Gastrocnemius medialis (tissue), 4 donors: Measurements from ENCODE around the gene UBE2L6. TPM values are rescaled to one million over a fixed set of nuclear protein-coding genes. Genes with fewer than 3 reads are reported as not detected.

Experiments used
- ATAC-seq, 2 donors: fragments of 150-250 bp; one replicate each; pipeline ENCODE4 v1.9.1; 2016
- DNase-seq, 2 donors: peaks; one replicate each; pipeline ENCODE4 v3.0.0-alpha.2; 2019
- H3K27ac ChIP-seq, 4 donors: fragments of 200-600 bp; sonication (generic); 1 replicate in 1 of 4; 2 replicates in 3 of 4; pipeline ENCODE4 v1.5.1; 2016 to 2018; ENCODE audit warnings: mild to moderate bottlenecking in 2 of 4, moderate library complexity in 1 of 4
- H3K27me3 ChIP-seq, 3 donors: fragments of 200-600 bp; sonication (generic) in 2 of 3; 1 replicate in 1 of 3; 2 replicates in 2 of 3; pipeline versions ENCODE4 v1.5.1 to v1.6.0; 2016 to 2019; ENCODE audit warnings: mild to moderate bottlenecking in 1 of 3, moderate library complexity in 1 of 3
- H3K36me3 ChIP-seq, 2 donors: fragments of 200-600 bp; sonication (generic) in 1 of 2; one replicate each; pipeline ENCODE4 v1.5.1; 2017 to 2018
- H3K4me1 ChIP-seq, 2 donors: fragments of 200-600 bp; sonication (generic) in 1 of 2; one replicate each; pipeline ENCODE4 v1.5.1; 2016 to 2017; ENCODE audit warnings: mild to moderate bottlenecking in 2 of 2
- H3K4me3 ChIP-seq, 4 donors: fragments of 200-600 bp; sonication (generic) in 3 of 4; 1 replicate in 1 of 4; 2 replicates in 3 of 4; pipeline ENCODE4 v1.5.1; 2016 to 2019; ENCODE audit warnings: mild to moderate bottlenecking in 2 of 4
- H3K9me3 ChIP-seq, 3 donors: fragments of 200-600 bp; sonication (generic) in 2 of 3; 1 replicate in 1 of 3; 2 replicates in 2 of 3; pipeline ENCODE4 v1.5.1; 2016 to 2019
- POLR2A ChIP-seq, 2 donors: fragments of 450-650 bp; IDR thresholded peaks; one replicate each; pipeline ENCODE4 v1.6.1; 2017; ENCODE audit warnings: antibody characterized with exemption in 2 of 2, mild to moderate bottlenecking in 2 of 2, moderate library complexity in 2 of 2
- in situ Hi-C, 4 donors: fragments of 200-750 bp; cut with MboI; loops; one replicate each; pipeline versions ENCODE4 v1.15.0 to v1.8.0; 2017; ENCODE audit warnings: low sequenced_read_pairs in 4 of 4
- intact Hi-C: fragments of 100-400 bp; cut with DNase I; formaldehyde crosslinking; loops from one replicate; pipeline ENCODE4 v1.15.1; 2023; ENCODE audit warnings: low total_unique reads
- total RNA-seq, 4 donors: library from RNA; depleted of rRNA; stranded (reverse); fragments of >200 nt; gene quantifications; one replicate each; pipeline versions ENCODE4 v1.1.0 to v1.2.3, GENCODE V29; 2016
- TF ChIP-seq, protein P1 (sequence below), 5 experiments: fragments of 450-650 bp in 3 of 5; fragments of 200-600 bp in 2 of 5; sonication (generic) in 2 of 5; IDR thresholded peaks in 4 of 5; conservative IDR thresholded peaks in 1 of 5; 1 replicate in 4 of 5; 2 replicates in 1 of 5; pipeline ENCODE4 v1.5.1; 2016 to 2019; ENCODE audit warnings: antibody characterized with exemption in 5 of 5, mild to moderate bottlenecking in 3 of 5, moderate library complexity in 3 of 5

UBE2L6 gene
- total RNA-seq, 4 donors from 2014 or later: 5.5 to 9.0 (median 6.7) TPM

DNA sequence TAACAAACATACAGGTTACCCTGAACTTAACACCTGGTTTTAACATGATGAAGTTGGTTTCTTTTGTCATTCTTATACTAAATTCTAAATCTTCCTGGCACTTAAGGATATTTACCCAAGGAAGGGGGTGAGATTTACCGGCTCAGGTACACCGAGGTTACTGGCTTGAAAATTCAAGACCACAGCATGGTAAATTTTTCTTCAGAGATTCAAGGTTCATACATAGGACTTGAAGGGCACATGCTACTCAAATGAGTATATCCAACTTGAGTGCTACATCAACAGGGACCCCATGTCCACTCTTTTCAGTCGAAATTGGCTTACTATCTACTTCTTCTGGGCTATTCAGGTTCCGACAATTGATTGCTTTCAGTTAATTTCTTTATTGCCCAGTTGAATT lies 42.7 kb upstream of the UBE2L6 start:
- Histone ChIP-seq H3K4me3 (no peak overlapping the region), H3K4me1 (no peaks in the 10 kb centered on the region), H3K9me3 (no peaks in the 10 kb centered on the region), H3K27me3 (no peaks in the 10 kb centered on the region), H3K27ac (no peak overlapping the region), H3K36me3 (peaks cover 0 to 12% of the 10 kb centered on the region in 2 donors)
- no peak for TF ChIP-seq POLR2A (IDR thresholded peaks at IDR 0.05)
- TF ChIP-seq, protein P1, sequence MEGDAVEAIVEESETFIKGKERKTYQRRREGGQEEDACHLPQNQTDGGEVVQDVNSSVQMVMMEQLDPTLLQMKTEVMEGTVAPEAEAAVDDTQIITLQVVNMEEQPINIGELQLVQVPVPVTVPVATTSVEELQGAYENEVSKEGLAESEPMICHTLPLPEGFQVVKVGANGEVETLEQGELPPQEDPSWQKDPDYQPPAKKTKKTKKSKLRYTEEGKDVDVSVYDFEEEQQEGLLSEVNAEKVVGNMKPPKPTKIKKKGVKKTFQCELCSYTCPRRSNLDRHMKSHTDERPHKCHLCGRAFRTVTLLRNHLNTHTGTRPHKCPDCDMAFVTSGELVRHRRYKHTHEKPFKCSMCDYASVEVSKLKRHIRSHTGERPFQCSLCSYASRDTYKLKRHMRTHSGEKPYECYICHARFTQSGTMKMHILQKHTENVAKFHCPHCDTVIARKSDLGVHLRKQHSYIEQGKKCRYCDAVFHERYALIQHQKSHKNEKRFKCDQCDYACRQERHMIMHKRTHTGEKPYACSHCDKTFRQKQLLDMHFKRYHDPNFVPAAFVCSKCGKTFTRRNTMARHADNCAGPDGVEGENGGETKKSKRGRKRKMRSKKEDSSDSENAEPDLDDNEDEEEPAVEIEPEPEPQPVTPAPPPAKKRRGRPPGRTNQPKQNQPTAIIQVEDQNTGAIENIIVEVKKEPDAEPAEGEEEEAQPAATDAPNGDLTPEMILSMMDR (IDR thresholded peaks at IDR 0.05 in 4 of 5, conservative IDR thresholded peaks at IDR 0.05 in 1 of 5): no peak
- no peak for ATAC-seq
- no peak for DNase-seq
- intact Hi-C loops: no loop called here
- in situ Hi-C loops: no loop called here

DNA sequence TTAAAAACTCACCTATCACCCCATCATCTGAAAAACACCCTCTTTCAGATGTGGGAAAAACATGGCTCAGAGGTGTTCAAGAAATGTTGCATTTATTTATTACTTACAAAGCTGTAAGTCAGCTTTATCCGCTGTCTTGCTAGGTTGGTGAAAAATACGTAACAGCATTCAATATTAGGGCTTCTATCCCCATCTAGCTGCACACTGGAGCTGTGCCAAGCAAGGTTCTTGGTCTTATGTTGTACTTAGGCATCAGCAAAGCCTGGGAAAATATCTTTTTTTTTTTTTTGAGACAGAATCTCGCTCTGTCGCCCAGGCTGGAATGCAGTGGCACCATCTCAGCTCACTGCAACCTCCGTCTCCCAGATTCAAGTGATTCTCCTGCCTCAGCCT lies 37.6 kb upstream of the UBE2L6 start:
- ATAC-seq: no peak
- H3K4me3 ChIP-seq: no peak overlapping the region
- TF ChIP-seq, protein P1 (IDR thresholded peaks at IDR 0.05 in 4 of 5, conservative IDR thresholded peaks at IDR 0.05 in 1 of 5): no peak
- TF ChIP-seq POLR2A (IDR thresholded peaks at IDR 0.05): no peak
- DNase-seq: no peak
- intact Hi-C loops: no loop called here
- H3K4me1 ChIP-seq: no peaks in the 10 kb centered on the region
- H3K36me3 ChIP-seq: no peaks in the 10 kb centered on the region
- H3K27ac ChIP-seq: no peak overlapping the region
- in situ Hi-C loops: no loop called here
- H3K27me3 ChIP-seq: no peaks in the 10 kb centered on the region
- H3K9me3 ChIP-seq: no peaks in the 10 kb centered on the region

DNA sequence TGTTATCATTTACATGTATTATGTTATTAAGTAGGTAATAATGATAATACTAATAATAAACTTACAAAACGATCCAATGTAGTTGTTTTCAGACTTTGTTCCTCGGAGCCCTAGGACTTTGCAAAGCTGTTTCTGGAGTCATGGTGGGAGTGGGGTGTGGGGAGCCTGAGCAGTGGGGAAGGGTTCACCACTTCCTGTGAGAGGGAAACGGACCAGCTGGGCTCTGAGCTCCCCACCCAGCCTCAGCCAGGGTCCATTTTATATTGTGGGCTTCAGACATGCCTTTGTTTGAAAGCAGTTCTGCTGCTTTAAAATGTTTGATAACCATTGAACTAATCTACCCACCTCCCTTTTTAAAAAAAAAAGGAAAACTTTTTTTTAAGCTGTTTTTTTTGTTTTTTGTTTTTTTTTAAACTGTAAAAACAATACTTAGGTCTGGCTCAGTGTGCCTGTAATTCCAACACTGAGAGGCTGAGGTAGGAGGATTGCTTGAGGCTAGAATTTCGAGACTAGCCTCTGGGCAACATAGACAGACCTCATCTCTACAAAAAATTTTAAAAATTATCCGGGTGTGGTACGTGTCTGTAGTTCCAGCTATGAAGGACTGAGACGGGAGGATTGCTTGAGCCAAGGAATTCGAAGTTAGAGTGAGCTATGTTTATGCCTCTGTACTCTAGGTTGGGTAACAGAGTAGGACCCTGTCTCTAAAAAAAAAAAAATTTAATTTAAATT lies 37.0 kb upstream of the UBE2L6 start:
- no peaks in the 10 kb centered on the region for H3K36me3 ChIP-seq
- DNase-seq (no peak), ATAC-seq (no peak)
- no peak overlapping the region for H3K27ac ChIP-seq
- H3K9me3 ChIP-seq: no peaks in the 10 kb centered on the region
- intact Hi-C loops (no loop called here), in situ Hi-C loops (no loop called here)
- no peak overlapping the region for H3K4me3 ChIP-seq
- TF ChIP-seq, protein P1 (IDR thresholded peaks at IDR 0.05 in 4 of 5, conservative IDR thresholded peaks at IDR 0.05 in 1 of 5): no peak
- TF ChIP-seq POLR2A (IDR thresholded peaks at IDR 0.05): no peak
- no peaks in the 10 kb centered on the region for H3K4me1 ChIP-seq
- peaks cover 0 to 2% (median 1%) of the 10 kb centered on the region in 3 donors for H3K27me3 ChIP-seq

DNA sequence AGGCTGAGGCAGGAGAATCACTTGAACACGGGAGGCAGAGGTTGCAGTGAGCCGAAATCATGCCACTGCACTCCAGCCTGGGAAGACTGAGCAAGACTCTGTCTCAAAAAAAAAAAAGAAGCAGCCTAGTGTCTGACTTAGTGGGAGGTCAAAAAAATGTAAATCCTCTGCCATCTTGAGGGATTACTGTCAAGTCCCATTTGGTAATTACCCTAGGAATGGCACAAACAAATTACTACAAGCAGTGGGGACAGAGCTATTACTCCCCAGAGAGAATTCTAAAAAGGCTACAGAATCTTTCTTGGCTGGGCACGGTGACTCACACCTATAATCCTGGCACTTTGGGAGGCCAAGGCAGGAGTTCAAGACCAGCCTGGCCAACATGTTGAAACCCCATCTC lies 33.8 kb upstream of the UBE2L6 start:
- TF ChIP-seq POLR2A (IDR thresholded peaks at IDR 0.05): no peak
- TF ChIP-seq, protein P1 (IDR thresholded peaks at IDR 0.05 in 4 of 5, conservative IDR thresholded peaks at IDR 0.05 in 1 of 5): no peak
- Histone ChIP-seq H3K36me3 (no peaks in the 10 kb centered on the region), H3K27me3 (peaks cover 4 to 16% (median 6%) of the 10 kb centered on the region in 3 donors), H3K27ac (no peak overlapping the region), H3K4me3 (no peak overlapping the region), H3K4me1 (peaks cover 0 to 7% of the 10 kb centered on the region in 2 donors), H3K9me3 (no peaks in the 10 kb centered on the region)
- DNase-seq (no peak), ATAC-seq (no peak)
- intact Hi-C loops (no loop called here), in situ Hi-C loops (no loop called here)
